CD14-positive monocyte (primary cell): ENCODE measurements around the gene C1orf56. TPM values are rescaled to one million over a fixed set of nuclear protein-coding genes. Genes with fewer than 3 reads are reported as not detected.

Experiments used
- DNase-seq, 3 donors: peaks; one replicate each; pipeline ENCODE4 v3.0.0-alpha.2; 2011 to 2022
- H2AFZ ChIP-seq: 2 replicates; pipeline ENCODE4 v1.6.0; 2012; ENCODE audit warnings: mild to moderate bottlenecking, low read depth, low read length, inconsistent platforms; ENCODE audit not compliant: insufficient read depth, poor library complexity, severe bottlenecking
- H3K27ac ChIP-seq, 2 donors: 1 replicate in 1 of 2; 2 replicates in 1 of 2; pipeline ENCODE4 v1.5.1; 2012 to 2013; ENCODE audit warnings: low read length in 2 of 2, control low read depth in 1 of 2, inconsistent platforms in 1 of 2, low read depth in 1 of 2, mild to moderate bottlenecking in 1 of 2
- H3K27me3 ChIP-seq, 2 donors: one replicate each; pipeline versions ENCODE4 v1.6.0 to v1.6.1; 2011 to 2013; ENCODE audit warnings: low read length in 2 of 2; ENCODE audit not compliant: control insufficient read depth in 2 of 2, insufficient read depth in 2 of 2
- H3K36me3 ChIP-seq, 2 donors: replicated peaks in 1 of 2; 1 replicate in 1 of 2; 2 replicates in 1 of 2; pipeline versions ENCODE4 v1.5.1 to v1.6.1; 2012 to 2013; ENCODE audit warnings: low read length in 2 of 2, control low read depth in 1 of 2, inconsistent platforms in 1 of 2, mild to moderate bottlenecking in 1 of 2; ENCODE audit not compliant: insufficient read depth in 2 of 2, control insufficient read depth in 1 of 2
- H3K4me1 ChIP-seq, 2 donors: 1 replicate in 1 of 2; 2 replicates in 1 of 2; pipeline versions ENCODE4 v1.5.1 to v1.6.1; 2012 to 2013; ENCODE audit warnings: low read length in 2 of 2, control low read depth in 1 of 2, inconsistent platforms in 1 of 2, mild to moderate bottlenecking in 1 of 2, moderate library complexity in 1 of 2; ENCODE audit not compliant: insufficient read depth in 2 of 2, control insufficient read depth in 1 of 2
- H3K4me2 ChIP-seq: replicated peaks from 2 replicates; pipeline ENCODE3; 2012; ENCODE audit warnings: low read length, moderate library complexity, mild to moderate bottlenecking; ENCODE audit not compliant: poor library complexity, severe bottlenecking; ENCODE audit errors: extremely low read depth
- H3K4me3 ChIP-seq, 3 experiments: fragments of 200-600 bp in 1 of 3; sonication (generic) in 1 of 3; replicated peaks in 1 of 3; 1 replicate in 2 of 3; 2 replicates in 1 of 3; pipeline ENCODE4 v1.5.1; 2011 to 2013; ENCODE audit warnings: low read length in 3 of 3, mild to moderate bottlenecking in 3 of 3, control low read depth in 2 of 3, low read depth in 2 of 3, inconsistent platforms in 1 of 3, moderate library complexity in 1 of 3
- H3K79me2 ChIP-seq: 2 replicates; pipeline ENCODE4 v1.6.0; 2012; ENCODE audit warnings: mild to moderate bottlenecking, control low read depth, inconsistent platforms, low read length, moderate library complexity; ENCODE audit not compliant: insufficient read depth
- H3K9ac ChIP-seq: 2 replicates; pipeline ENCODE4 v1.6.0; 2017; ENCODE audit warnings: low read length, mild to moderate bottlenecking; ENCODE audit not compliant: insufficient read depth, poor library complexity, severe bottlenecking
- H3K9me3 ChIP-seq, 2 donors: replicated peaks in 1 of 2; 1 replicate in 1 of 2; 2 replicates in 1 of 2; pipeline versions ENCODE4 v1.5.1 to v1.6.1; 2012 to 2013; ENCODE audit warnings: low read length in 2 of 2, control low read depth in 1 of 2; ENCODE audit not compliant: control insufficient read depth in 1 of 2, insufficient read depth in 1 of 2
- H4K20me1 ChIP-seq: 2 replicates; pipeline ENCODE4 v1.6.0; 2012; ENCODE audit warnings: mild to moderate bottlenecking, low read length, control low read depth, moderate library complexity; ENCODE audit not compliant: insufficient read depth
- H3K27ac Mint-ChIP-seq, 7 donors: one replicate each; pipeline ENCODE4 v1.8.0; 2020; ENCODE audit warnings: mild to moderate bottlenecking in 7 of 7, mixed read lengths in 7 of 7, moderate library complexity in 6 of 7, inconsistent platforms in 2 of 7
- H3K27me3 Mint-ChIP-seq, 3 donors: one replicate each; pipeline ENCODE4 v1.8.0; 2021 to 2022; ENCODE audit warnings: low read depth in 3 of 3, mild to moderate bottlenecking in 3 of 3, mixed read lengths in 3 of 3, moderate library complexity in 3 of 3, inconsistent platforms in 1 of 3
- H3K36me3 Mint-ChIP-seq, 2 donors: one replicate each; pipeline ENCODE4 v1.8.0; 2020; ENCODE audit warnings: mixed read lengths in 2 of 2, inconsistent platforms in 1 of 2, mild to moderate bottlenecking in 1 of 2
- H3K4me1 Mint-ChIP-seq: one replicate; pipeline ENCODE4 v1.8.0; 2020; ENCODE audit warnings: mild to moderate bottlenecking, mixed read lengths
- H3K4me3 Mint-ChIP-seq, 2 donors: one replicate each; pipeline ENCODE4 v1.8.0; 2020; ENCODE audit warnings: mild to moderate bottlenecking in 2 of 2, mixed read lengths in 2 of 2, moderate library complexity in 1 of 2
- H3K9me3 Mint-ChIP-seq, 7 donors: one replicate each; pipeline ENCODE4 v1.8.0; 2020 to 2022; ENCODE audit warnings: mixed read lengths in 7 of 7, mild to moderate bottlenecking in 6 of 7, moderate library complexity in 6 of 7, inconsistent platforms in 2 of 7
- WGBS: methylation state at CpG from one replicate; pipeline ENCODE4 v1.1.5; 2013; ENCODE audit warnings: missing lambda C conversion rate; ENCODE audit not compliant: insufficient coverage; 5-methylcytosine and 5-hydroxymethylcytosine counted together
- intact Hi-C, 2 donors: fragments of 100-400 bp; cut with micrococcal nuclease; formaldehyde crosslinking; loops; one replicate each; pipeline versions ENCODE4 v1.15.0 to v1.15.1; 2023
- polyA plus RNA-seq, 3 donors: library from polyadenylated mRNA; depleted of rRNA in 1 of 3; unstranded in 2 of 3; stranded (reverse) in 1 of 3; fragments of 300-500 nt in 2 of 3; fragments of >200 nt in 1 of 3; fragmentation: Illumina TruSeq in 2 of 3; gene quantifications; 1 replicate in 2 of 3; 2 replicates in 1 of 3; pipeline ENCODE4 v1.2.3, GENCODE V29; 2012 to 2021
- TF ChIP-seq, protein P1 (sequence below): fragments of 200-600 bp; IDR thresholded peaks from one replicate; pipeline ENCODE4 v1.8.0; 2022; ENCODE audit warnings: antibody characterized with exemption, mild to moderate bottlenecking

Gene C1orf56
- polyA plus RNA-seq, 3 donors: 0.60 to 1.5 (median 0.62) TPM

DNA sequence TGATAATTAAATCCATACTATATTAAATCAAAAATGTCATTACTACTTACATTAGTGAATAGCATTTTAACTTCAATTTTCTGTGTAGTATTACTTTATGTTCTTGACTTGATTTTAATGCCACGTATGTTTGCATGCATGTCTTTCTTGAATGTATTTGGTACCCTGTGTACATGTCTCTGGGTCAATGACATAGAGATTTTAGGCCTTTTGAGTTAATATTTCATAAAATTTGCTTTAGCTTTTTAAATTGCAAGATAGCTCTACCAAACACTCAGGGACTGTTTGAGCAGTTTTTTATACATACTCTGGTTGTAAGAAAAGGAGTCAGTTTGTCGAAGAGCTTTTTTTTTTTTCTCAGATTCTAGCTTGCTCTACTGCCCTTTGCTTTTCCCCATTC is 14.2 kb downstream of the C1orf56 start:
- H3K9ac ChIP-seq: no peak overlapping the region
- H3K36me3 ChIP-seq: peaks cover 0 to 3% of the 10 kb centered on the region in 2 donors
- peaks cover 30% of the 10 kb centered on the region for H3K4me1 Mint-ChIP-seq
- peaks cover 25% of the 10 kb centered on the region for H4K20me1 ChIP-seq
- peaks cover 2 to 5% (median 2%) of the 10 kb centered on the region in 3 donors for H3K27me3 Mint-ChIP-seq
- no peak overlapping the region for H3K27ac Mint-ChIP-seq
- H3K27me3 ChIP-seq: no peaks in the 10 kb centered on the region
- no peak overlapping the region for H2AFZ ChIP-seq
- TF ChIP-seq, protein P1, sequence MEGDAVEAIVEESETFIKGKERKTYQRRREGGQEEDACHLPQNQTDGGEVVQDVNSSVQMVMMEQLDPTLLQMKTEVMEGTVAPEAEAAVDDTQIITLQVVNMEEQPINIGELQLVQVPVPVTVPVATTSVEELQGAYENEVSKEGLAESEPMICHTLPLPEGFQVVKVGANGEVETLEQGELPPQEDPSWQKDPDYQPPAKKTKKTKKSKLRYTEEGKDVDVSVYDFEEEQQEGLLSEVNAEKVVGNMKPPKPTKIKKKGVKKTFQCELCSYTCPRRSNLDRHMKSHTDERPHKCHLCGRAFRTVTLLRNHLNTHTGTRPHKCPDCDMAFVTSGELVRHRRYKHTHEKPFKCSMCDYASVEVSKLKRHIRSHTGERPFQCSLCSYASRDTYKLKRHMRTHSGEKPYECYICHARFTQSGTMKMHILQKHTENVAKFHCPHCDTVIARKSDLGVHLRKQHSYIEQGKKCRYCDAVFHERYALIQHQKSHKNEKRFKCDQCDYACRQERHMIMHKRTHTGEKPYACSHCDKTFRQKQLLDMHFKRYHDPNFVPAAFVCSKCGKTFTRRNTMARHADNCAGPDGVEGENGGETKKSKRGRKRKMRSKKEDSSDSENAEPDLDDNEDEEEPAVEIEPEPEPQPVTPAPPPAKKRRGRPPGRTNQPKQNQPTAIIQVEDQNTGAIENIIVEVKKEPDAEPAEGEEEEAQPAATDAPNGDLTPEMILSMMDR: no peak
- H3K36me3 Mint-ChIP-seq: peaks cover 11 to 16% of the 10 kb centered on the region in 2 donors
- H3K79me2 ChIP-seq: peaks cover 34% of the 10 kb centered on the region
- H3K27ac ChIP-seq: no peak overlapping the region
- no CpG with 5 or more reads among the region's 2 CpGs for WGBS
- no peak overlapping the region for H3K4me2 ChIP-seq
- intact Hi-C loops: no loop called here
- DNase-seq: no peak
- no peaks in the 10 kb centered on the region for H3K9me3 Mint-ChIP-seq
- H3K4me3 ChIP-seq: no peak overlapping the region
- no peaks in the 10 kb centered on the region for H3K9me3 ChIP-seq
- H3K4me3 Mint-ChIP-seq: no peak overlapping the region
- H3K4me1 ChIP-seq: peaks cover 25 to 29% of the 10 kb centered on the region in 2 donors

DNA sequence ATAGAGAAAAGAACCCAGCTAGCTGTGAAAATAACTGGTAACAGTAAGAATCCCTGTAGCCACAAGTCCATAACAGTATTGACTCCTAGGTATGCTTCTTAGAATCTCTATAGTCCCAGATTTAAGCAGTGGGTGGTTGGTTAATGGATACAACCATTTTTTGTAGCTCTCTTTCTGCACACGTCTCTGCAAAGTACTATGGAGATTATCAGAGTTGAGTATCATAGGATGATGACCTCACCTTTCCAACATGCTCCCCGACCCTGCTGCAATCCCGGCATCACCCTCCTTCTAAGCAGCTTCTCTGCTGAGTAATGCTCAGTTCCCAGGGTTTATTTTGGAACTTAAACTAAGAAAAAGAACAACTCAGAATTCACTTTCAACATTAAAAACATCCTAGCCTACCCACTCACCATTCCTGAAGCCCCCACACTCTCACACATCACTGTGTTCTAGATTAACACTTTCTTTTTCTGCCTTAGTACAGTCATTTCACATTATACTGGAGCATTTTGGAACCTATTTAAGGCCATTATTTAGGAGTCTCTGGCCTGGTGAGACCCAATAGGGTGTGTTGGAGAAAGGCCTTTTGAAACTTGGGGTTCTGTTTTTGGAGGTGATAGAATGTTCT is 15.3 kb downstream of the C1orf56 start:
- Histone ChIP-seq H3K9ac (no peak overlapping the region), H3K4me1 (peaks cover 14 to 17% of the 10 kb centered on the region in 2 donors), H3K4me3 (no peak overlapping the region), H3K27me3 (no peaks in the 10 kb centered on the region), H3K79me2 (peaks cover 22% of the 10 kb centered on the region), H3K36me3 (no peaks in the 10 kb centered on the region), H3K27ac (no peak overlapping the region), H3K4me2 (no peak overlapping the region), H2AFZ (no peak overlapping the region), H4K20me1 (peaks cover 14% of the 10 kb centered on the region), H3K9me3 (no peaks in the 10 kb centered on the region)
- 100% methylated on average over 1 of the region's 3 CpGs for WGBS
- Mint-ChIP-seq H3K27ac (no peak overlapping the region), H3K4me3 (no peak overlapping the region), H3K36me3 (peaks cover 6% of the 10 kb centered on the region in 2 donors), H3K27me3 (peaks cover 2 to 5% (median 2%) of the 10 kb centered on the region in 3 donors), H3K9me3 (no peaks in the 10 kb centered on the region), H3K4me1 (peaks cover 19% of the 10 kb centered on the region)
- TF ChIP-seq, protein P1: no peak
- no peak for DNase-seq
- intact Hi-C loops: no loop called here
